Mesenchymal stem cell (in vitro differentiated cells and primary cell): ENCODE results near the gene CSTB.

Experiments
- DNase-seq: peaks from one replicate; pipeline ENCODE4 v3.0.0-alpha.2; 2013
- H2AFZ ChIP-seq: one replicate; pipeline ENCODE4 v1.6.1; 2013; ENCODE audit warnings: low read depth, mild to moderate bottlenecking, control low read depth, inconsistent platforms, low read length, moderate library complexity
- H2AK5ac ChIP-seq: 2 replicates; pipeline ENCODE4 v1.6.1; 2013; ENCODE audit warnings: low read length, moderate library complexity, mild to moderate bottlenecking, inconsistent platforms; ENCODE audit not compliant: severe bottlenecking
- H2BK120ac ChIP-seq: one replicate; pipeline ENCODE4 v1.6.1; 2013; ENCODE audit warnings: low read depth, mild to moderate bottlenecking, inconsistent platforms, low read length, moderate library complexity
- H2BK12ac ChIP-seq, 2 experiments: one replicate each; pipeline ENCODE4 v1.6.1; 2013; ENCODE audit warnings: inconsistent platforms in 2 of 2, low read length in 2 of 2, mild to moderate bottlenecking in 2 of 2, moderate library complexity in 2 of 2, control low read depth in 1 of 2
- H2BK15ac ChIP-seq: one replicate; pipeline ENCODE4 v1.6.1; 2013; ENCODE audit warnings: mild to moderate bottlenecking, low read depth, inconsistent platforms; ENCODE audit not compliant: poor library complexity, severe bottlenecking
- H2BK5ac ChIP-seq: 2 replicates; pipeline ENCODE4 v1.6.1; 2013; ENCODE audit warnings: low read depth, mild to moderate bottlenecking, low read length, control low read depth, inconsistent platforms; ENCODE audit not compliant: poor library complexity, severe bottlenecking
- H3K14ac ChIP-seq, 2 experiments: one replicate each; pipeline ENCODE4 v1.6.1; 2013; ENCODE audit warnings: inconsistent platforms in 2 of 2, low read length in 2 of 2, control low read depth in 1 of 2, mild to moderate bottlenecking in 1 of 2, moderate library complexity in 1 of 2
- H3K18ac ChIP-seq, 2 experiments: one replicate each; pipeline ENCODE4 v1.6.1; 2013; ENCODE audit warnings: inconsistent platforms in 2 of 2, low read length in 2 of 2, control low read depth in 1 of 2, low read depth in 1 of 2, mild to moderate bottlenecking in 1 of 2
- H3K23ac ChIP-seq, 2 experiments: one replicate each; pipeline ENCODE4 v1.6.1; 2013; ENCODE audit warnings: inconsistent platforms in 2 of 2, low read length in 2 of 2, mild to moderate bottlenecking in 2 of 2, moderate library complexity in 2 of 2, control low read depth in 1 of 2
- H3K27ac ChIP-seq: 2 replicates; pipeline ENCODE4 v1.5.1; 2013; ENCODE audit warnings: mild to moderate bottlenecking, moderate library complexity, low read length, control low read depth, inconsistent platforms; ENCODE audit not compliant: poor library complexity, severe bottlenecking
- H3K27me3 ChIP-seq, 2 experiments: 2 replicates each; pipeline versions ENCODE4 v1.6.1 to v1.7.0; 2013; ENCODE audit warnings: low read length in 2 of 2, mild to moderate bottlenecking in 2 of 2, moderate library complexity in 2 of 2, control low read depth in 1 of 2, inconsistent platforms in 1 of 2; ENCODE audit not compliant: control insufficient read depth in 1 of 2, insufficient read depth in 1 of 2
- H3K36me3 ChIP-seq, 2 experiments: 2 replicates each; pipeline versions ENCODE4 v1.6.1 to v1.7.0; 2013; ENCODE audit warnings: low read length in 2 of 2, control low read depth in 1 of 2, inconsistent platforms in 1 of 2, low read depth in 1 of 2, mild to moderate bottlenecking in 1 of 2; ENCODE audit not compliant: insufficient read depth in 2 of 2, control insufficient read depth in 1 of 2
- H3K4ac ChIP-seq, 2 experiments: one replicate each; pipeline ENCODE4 v1.6.1; 2013; ENCODE audit warnings: inconsistent platforms in 2 of 2, low read length in 2 of 2, mild to moderate bottlenecking in 2 of 2, moderate library complexity in 2 of 2, control low read depth in 1 of 2, low read depth in 1 of 2
- H3K4me1 ChIP-seq: 2 replicates; pipeline ENCODE4 v1.6.1; 2013; ENCODE audit warnings: low read depth, low read length, control low read depth; ENCODE audit not compliant: control insufficient read depth, insufficient read depth
- H3K4me2 ChIP-seq: 2 replicates; pipeline ENCODE4 v1.6.1; 2013; ENCODE audit warnings: low read length, mild to moderate bottlenecking, inconsistent platforms; ENCODE audit not compliant: poor library complexity, severe bottlenecking
- H3K4me3 ChIP-seq, 2 experiments: 2 replicates each; pipeline versions ENCODE4 v1.5.1 to v1.7.0; 2013; ENCODE audit warnings: low read length in 2 of 2, mild to moderate bottlenecking in 2 of 2, control low read depth in 1 of 2, low read depth in 1 of 2; ENCODE audit not compliant: insufficient read depth in 1 of 2
- H3K79me1 ChIP-seq: replicated peaks from 2 replicates; pipeline ENCODE4 v1.6.1; 2013; ENCODE audit warnings: mild to moderate bottlenecking, control low read depth, low read length, inconsistent platforms; ENCODE audit not compliant: poor library complexity, severe bottlenecking
- H3K9ac ChIP-seq: 2 replicates; pipeline ENCODE4 v1.7.0; 2013; ENCODE audit warnings: mild to moderate bottlenecking, low read length, moderate library complexity
- H3K9me3 ChIP-seq: 2 replicates; pipeline ENCODE4 v1.7.0; 2013; ENCODE audit warnings: mild to moderate bottlenecking, low read length; ENCODE audit not compliant: control insufficient read depth
- H4K8ac ChIP-seq: one replicate; pipeline ENCODE4 v1.6.1; 2013; ENCODE audit warnings: inconsistent platforms, mild to moderate bottlenecking, low read length, moderate library complexity
- H4K91ac ChIP-seq: one replicate; pipeline ENCODE4 v1.6.1; 2013; ENCODE audit warnings: mild to moderate bottlenecking, low read length, inconsistent platforms
- WGBS: methylation state at CpG from one replicate; pipeline ENCODE4 v1.1.7; 2013; ENCODE audit warnings: mixed read lengths; 5-methylcytosine and 5-hydroxymethylcytosine counted together

CSTB gene

DNA sequence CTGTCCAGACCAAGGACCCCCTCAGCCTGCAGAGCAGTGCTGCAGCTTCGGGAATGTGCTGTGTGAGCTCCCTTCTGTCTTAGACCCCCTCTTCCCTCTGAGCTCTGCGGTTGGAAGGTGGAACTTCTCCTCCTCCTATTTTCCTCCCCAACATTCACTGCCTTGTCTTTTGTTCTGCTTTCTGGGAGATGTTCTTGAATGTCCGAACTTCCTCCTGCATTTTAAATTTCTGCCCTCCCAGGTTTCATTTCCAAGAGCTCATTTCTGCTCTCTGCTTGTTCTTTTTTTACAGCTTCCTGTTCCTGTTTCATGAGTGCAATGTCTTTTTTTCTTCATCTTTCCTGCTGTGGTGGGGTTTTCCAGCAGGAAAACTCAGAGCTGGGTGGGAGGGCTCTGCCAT is 42.6 kb upstream of the CSTB start:
- Histone ChIP-seq H2AK5ac (no peak overlapping the region), H3K79me1 (no peaks in the 10 kb centered on the region), H3K9ac (no peak overlapping the region), H3K18ac (no peak overlapping the region), H3K27me3 (peaks cover 4% of the 10 kb centered on the region in 2 experiments), H3K4ac (no peak overlapping the region), H3K14ac (no peak overlapping the region), H3K9me3 (peaks cover 10% of the 10 kb centered on the region), H2BK120ac (no peak overlapping the region), H2BK15ac (no peak overlapping the region), H3K4me3 (no peak overlapping the region), H2BK12ac (no peak overlapping the region), H4K91ac (no peak overlapping the region), H3K36me3 (no peaks in the 10 kb centered on the region), H3K4me1 (peaks cover 1% of the 10 kb centered on the region), H4K8ac (no peak overlapping the region), H3K4me2 (no peak overlapping the region), H2AFZ (no peak overlapping the region), H2BK5ac (no peak overlapping the region), H3K23ac (no peak overlapping the region), H3K27ac (no peak overlapping the region)
- 79% methylated on average over 3 of the region's 3 CpGs for WGBS
- DNase-seq = no peak

DNA sequence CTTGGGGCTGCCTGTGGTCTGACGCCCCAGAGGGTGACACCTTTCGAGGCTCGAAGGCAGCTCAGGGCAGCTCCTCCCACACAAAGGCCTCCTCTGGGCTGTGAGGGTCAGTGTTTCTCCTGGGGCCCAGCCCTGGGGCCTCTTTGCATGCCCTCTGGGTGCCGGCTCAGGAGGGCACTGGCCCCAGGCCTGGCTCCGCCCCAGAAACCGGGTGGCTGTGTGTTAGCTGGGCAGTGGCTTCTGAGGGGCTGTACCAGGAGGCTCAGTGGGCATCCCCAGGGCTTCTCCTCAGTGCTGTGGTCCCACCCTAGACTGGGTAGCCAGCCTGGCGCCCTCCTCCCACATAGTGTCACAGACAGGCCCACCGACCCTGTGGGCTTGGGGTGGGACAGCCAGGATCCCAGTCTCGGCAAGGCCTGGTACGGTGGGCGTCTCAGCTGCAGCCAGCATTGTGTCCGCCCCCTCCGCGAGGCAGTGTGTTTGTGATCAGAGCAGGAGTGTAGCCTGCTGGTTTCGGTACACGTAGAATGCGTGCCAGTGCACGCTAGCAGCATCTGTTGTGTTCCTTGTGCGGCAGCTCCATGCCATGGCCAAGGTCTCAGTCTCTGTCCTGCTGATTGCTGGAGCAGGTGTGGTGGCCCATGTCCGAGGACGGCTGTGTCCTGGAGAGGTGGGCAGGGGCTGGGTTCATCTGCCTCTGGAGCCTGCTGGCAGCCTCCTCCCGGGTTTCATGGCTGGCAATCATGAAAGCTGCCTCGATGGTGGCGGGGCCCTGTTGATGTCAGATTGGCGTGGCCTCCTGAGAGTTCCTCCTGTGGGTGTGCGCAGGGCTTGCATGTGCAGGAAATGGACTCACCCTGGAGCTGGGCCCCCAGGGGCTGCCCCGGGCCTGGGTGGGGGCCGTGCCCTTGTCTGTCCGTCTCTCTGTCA is 41.3 kb upstream of the CSTB start:
- Histone ChIP-seq H3K4ac (no peak overlapping the region), H3K4me3 (no peak overlapping the region), H2BK120ac (no peak overlapping the region), H3K9ac (no peak overlapping the region), H2AK5ac (no peak overlapping the region), H3K9me3 (peaks cover 10% of the 10 kb centered on the region), H3K79me1 (no peaks in the 10 kb centered on the region), H2AFZ (no peak overlapping the region), H2BK12ac (no peak overlapping the region), H3K4me1 (peaks cover 1% of the 10 kb centered on the region), H3K4me2 (no peak overlapping the region), H2BK15ac (no peak overlapping the region), H3K27me3 (peaks cover 4 to 11% of the 10 kb centered on the region in 2 experiments), H2BK5ac (no peak overlapping the region), H4K8ac (no peak overlapping the region), H3K27ac (no peak overlapping the region), H3K36me3 (no peaks in the 10 kb centered on the region), H4K91ac (no peak overlapping the region), H3K23ac (no peak overlapping the region), H3K14ac (no peak overlapping the region), H3K18ac (no peak overlapping the region)
- no peak for DNase-seq
- 90% methylated on average over 27 of the region's 29 CpGs for WGBS

DNA sequence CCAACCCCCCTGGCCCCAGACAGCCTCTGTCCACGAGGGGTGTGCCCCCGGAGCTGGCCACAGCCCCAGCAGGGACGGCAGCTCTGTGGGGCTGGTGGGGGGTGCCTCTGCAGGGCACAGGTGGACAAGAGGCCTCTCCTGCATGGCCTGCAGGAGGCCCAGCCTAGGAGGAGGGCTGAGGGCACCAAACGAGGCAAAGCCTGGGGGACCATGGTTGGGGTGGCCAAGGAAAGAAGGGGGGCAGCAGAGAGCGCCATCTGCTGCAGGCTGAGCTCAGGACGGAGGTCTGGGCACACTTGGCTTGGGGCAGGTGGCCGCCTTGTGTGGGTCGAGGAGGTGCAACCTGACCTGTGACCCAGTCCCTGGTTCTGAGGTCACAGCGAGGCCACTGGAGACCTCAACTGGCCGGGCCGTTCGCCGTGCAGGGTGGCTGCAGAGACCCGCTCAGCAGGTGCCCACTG is 40.5 kb upstream of the CSTB start:
- Histone ChIP-seq H3K36me3 (no peaks in the 10 kb centered on the region), H3K4me3 (no peak overlapping the region), H2BK15ac (no peak overlapping the region), H4K91ac (no peak overlapping the region), H2BK120ac (no peak overlapping the region), H3K79me1 (no peaks in the 10 kb centered on the region), H3K4me1 (peaks cover 1% of the 10 kb centered on the region), H3K23ac (no peak overlapping the region), H3K27me3 (peaks cover 4 to 19% of the 10 kb centered on the region in 2 experiments), H3K4ac (no peak overlapping the region), H2BK5ac (no peak overlapping the region), H2AFZ (no peak overlapping the region), H3K18ac (no peak overlapping the region), H3K27ac (no peak overlapping the region), H3K9me3 (peaks cover 10% of the 10 kb centered on the region), H3K9ac (no peak overlapping the region), H4K8ac (no peak overlapping the region), H2BK12ac (no peak overlapping the region), H3K4me2 (no peak overlapping the region), H3K14ac (no peak overlapping the region), H2AK5ac (no peak overlapping the region)
- 81% methylated on average over 14 of the region's 14 CpGs for WGBS
- DNase-seq = no peak

DNA sequence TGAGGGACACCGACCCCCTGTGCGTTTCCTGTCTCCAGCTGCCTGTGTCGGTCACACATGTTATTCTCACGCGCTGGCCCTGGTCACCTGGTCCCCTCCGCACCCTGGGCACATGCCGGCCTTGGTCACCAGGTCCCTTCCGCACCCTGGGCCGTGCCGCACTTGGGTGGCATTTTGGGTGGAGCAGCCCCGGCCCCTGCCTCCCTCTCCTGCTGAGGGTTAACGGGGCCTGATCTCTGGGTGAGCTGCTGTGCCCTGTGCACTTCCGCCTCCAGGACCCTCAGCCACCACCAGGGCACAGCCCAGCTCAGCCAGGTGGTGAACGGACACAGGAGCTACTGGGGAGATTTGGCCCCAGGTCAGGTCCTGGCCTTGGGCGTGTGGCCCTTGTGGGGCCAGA is 39.9 kb upstream of the CSTB start:
- Histone ChIP-seq H2AFZ (no peak overlapping the region), H3K14ac (no peak overlapping the region), H3K79me1 (no peaks in the 10 kb centered on the region), H3K4ac (no peak overlapping the region), H4K8ac (no peak overlapping the region), H3K4me1 (peaks cover 2% of the 10 kb centered on the region), H3K9ac (no peak overlapping the region), H3K4me3 (no peak overlapping the region), H3K27me3 (peaks cover 4 to 24% of the 10 kb centered on the region in 2 experiments), H3K4me2 (no peak overlapping the region), H3K18ac (no peak overlapping the region), H2AK5ac (no peak overlapping the region), H2BK120ac (no peak overlapping the region), H2BK5ac (no peak overlapping the region), H3K23ac (no peak overlapping the region), H3K9me3 (peaks cover 10% of the 10 kb centered on the region), H2BK12ac (no peak overlapping the region), H2BK15ac (no peak overlapping the region), H3K27ac (no peak overlapping the region), H3K36me3 (no peaks in the 10 kb centered on the region), H4K91ac (no peak overlapping the region)
- WGBS = 88% methylated on average over 14 of the region's 15 CpGs
- no peak for DNase-seq
